GM19099 (cell line): ENCODE results near the gene ATP6V0A1.

Source experiments
- POLR2A ChIP-seq: IDR thresholded peaks from 3 replicates; pipeline ENCODE4 v1.6.1; 2011; ENCODE audit warnings: low read depth; ENCODE audit not compliant: insufficient read length; ENCODE audit errors: extremely low read depth

The ATP6V0A1 gene

DNA sequence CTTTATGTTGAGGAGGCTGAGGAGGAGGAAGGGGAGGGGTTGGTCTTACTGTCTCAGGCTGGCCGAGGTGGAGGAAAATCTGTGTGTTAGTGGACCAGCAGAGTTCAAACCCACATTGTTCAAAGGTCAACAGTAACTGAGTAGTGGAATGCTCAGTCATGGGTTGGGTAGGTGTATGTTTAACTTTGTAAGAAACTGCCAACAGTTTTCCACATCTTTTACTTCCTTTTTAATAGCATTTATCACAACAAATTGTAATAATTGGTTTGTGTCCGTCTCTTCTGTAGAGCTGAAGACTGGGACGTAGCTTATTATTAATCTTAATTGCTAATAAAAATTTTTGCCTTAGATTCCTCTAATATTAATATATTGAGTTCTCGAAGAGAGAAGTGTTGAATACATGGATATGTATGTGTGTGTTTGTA lies 5.3 kb downstream of the ATP6V0A1 start:
- TF ChIP-seq POLR2A, result no peak

DNA sequence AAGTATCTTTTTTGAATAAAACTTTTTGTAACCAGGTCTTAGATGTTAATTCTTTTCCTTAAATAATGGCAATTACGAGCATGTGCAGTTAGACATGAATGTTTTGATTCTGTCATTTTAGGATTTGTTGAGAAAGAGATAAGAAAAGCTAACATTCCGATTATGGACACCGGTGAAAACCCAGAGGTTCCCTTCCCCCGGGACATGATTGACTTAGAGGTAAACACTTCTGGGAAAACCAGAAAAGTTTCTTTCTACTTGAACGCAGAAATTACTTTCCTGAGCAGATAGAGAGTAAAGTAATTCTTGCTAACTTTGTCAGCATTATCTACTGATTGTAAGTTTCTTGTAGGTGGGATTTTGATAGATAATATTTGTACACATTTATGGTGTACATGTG lies 9.2 kb downstream of the ATP6V0A1 start:
- TF ChIP-seq POLR2A, result no peak

DNA sequence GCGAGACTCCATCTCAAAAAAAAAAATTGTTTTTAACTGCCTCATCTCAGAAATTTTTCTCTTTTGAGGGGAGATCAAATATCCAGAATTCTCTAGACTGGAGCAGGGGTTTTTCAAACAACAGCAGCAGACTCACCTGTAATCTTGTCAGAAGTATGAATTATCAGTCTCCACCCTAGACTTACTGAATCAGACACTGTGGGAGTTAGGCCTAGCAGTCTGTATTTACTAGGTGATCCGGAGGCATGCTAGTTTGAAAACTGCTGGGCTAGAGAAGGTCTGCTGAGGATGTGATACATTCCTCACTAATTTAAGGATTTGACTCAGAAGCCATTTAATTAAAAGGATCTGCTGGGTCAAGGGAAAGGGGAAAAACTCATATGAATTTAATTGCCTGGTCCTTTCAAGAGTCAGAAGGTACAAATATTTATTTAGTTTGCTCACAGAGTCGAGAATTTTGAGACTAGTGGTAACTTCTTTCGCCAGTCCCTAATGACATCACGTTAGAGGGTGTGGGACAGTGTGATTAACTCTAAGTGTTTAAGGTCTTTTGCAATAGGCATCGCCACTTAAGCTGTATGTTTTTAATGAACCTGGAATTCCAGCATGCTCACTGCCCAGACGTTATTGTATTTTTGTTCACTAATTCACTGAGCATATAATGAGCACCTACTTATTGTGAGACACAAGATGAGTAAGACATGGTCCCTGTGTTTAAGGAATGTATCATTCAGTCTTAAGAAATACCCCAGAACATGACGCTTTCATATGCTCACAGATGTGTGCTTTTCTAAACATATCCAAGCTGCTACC lies 14.2 kb downstream of the ATP6V0A1 start:
- TF ChIP-seq POLR2A, result no peak

GRCh38 chr17:42474276-42474675 lies 15.6 kb downstream of the ATP6V0A1 start:
- no peak for TF ChIP-seq POLR2A

DNA sequence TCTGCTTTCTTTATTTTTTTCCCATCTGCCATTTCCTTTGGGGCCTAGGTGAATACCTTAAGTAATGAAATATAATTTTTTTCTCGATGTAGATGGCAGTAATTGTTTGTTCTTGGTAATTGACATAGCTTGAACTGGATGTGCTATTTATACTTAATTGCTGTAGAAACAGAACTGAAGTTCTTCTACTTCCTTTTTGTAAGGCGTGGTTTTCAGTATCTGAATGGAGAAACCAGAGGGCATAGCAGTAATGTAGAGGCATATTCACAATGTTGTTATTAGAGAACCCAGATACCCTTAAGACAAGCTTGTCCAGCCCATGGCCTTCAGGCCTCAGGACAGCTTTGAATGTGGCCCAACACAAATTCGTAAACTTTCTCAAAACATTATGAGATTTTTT lies 16.4 kb downstream of the ATP6V0A1 start:
- TF ChIP-seq POLR2A, result no peak

DNA sequence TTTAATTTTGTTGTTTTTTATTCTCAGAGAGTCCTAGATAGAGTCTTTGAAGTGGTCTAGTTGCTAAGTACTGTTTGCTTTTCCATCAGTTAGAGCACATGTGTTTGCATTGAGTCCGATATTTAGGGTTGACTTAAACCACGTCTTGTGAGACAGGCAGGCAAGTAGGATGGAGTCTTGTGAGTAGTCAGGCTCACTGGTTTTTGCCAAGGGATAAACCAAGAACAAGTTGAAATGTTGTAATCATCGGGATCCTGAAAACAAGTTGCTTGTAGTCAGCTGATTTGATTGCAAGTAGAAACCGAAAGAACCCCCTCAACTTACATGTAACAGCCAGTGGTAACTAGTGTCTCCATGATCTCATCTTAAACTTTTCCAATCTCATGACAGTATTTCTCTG lies 17.2 kb downstream of the ATP6V0A1 start:
- no peak for TF ChIP-seq POLR2A

GRCh38 chr17:42476411-42476810 lies 17.7 kb downstream of the ATP6V0A1 start:
- TF ChIP-seq POLR2A, result no peak

- no peak for TF ChIP-seq POLR2A
These were observed 18.5 kb downstream of the ATP6V0A1 start for GRCh38 chr17:42477173-42477572.

GRCh38 chr17:42484304-42484703 lies 25.6 kb downstream of the ATP6V0A1 start:
- no peak for TF ChIP-seq POLR2A

- TF ChIP-seq POLR2A, result no peak
These were observed 27.0 kb downstream of the ATP6V0A1 start for GRCh38 chr17:42485680-42486079.

DNA sequence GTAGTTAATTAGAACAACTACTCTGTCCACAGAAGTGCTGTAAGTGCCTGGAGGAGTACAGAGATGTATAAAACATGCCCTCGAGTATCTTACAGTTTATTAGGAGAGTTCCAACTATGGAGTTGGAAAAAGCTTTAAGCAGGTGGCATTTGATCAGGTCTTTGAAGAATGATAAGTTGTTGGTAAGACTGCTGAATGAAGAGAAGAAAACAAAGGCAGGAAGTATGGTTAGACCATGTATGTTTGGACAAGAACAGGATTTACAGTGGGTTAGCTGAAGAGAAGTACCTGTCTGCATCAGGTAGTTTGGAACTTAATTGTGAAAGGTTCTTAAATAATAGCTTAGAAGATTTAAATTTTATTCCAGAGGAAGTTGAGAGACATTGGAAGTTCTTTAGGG lies 29.4 kb downstream of the ATP6V0A1 start:
- TF ChIP-seq POLR2A, result no peak

DNA sequence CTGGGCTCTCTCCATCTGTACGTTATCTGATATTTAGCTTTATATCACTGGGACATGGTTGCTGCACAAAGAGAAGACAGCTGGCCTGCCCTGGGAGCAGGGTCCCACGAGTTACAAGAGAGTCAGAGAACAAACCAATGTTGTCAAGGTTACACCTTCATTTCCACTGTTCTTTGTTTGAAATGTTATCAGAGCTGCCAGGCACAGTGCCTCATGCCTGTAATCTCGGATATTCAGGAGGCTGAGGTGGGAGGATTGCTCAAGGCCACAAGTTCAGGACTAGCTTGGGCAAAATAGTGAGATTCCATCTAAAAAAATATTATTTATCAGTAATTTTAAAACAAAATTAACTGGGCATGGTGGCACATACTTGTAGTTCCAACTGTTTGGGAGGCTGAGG lies 34.6 kb downstream of the ATP6V0A1 start:
- TF ChIP-seq POLR2A, result no peak

GRCh38 chr17:42494673-42495072 lies 36.0 kb downstream of the ATP6V0A1 start:
- no peak for TF ChIP-seq POLR2A

GRCh38 chr17:42498828-42499227 lies 40.1 kb downstream of the ATP6V0A1 start:
- no peak for TF ChIP-seq POLR2A

DNA sequence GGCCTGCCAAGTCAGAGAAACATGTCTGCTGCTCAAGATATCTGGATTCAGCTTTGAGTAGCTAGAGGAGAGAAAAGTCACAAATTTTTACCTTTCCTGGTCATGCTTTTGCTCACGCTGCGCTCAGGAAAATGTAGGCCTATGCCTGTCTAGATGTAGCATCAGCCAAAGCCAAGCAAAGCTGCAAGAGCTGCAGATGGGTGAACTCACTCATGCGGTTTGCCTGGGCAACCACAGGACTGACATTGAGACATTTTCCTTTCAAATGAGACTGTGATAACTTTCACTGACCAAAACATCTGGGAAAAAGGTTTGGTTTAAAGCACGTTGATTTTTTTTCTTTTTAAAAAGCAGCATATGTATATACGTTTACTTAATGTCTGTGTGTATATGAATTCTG lies 43.4 kb downstream of the ATP6V0A1 start:
- TF ChIP-seq POLR2A, result no peak

- TF ChIP-seq POLR2A, result no peak
These were observed 44.2 kb downstream of the ATP6V0A1 start for GRCh38 chr17:42502926-42503325.

DNA sequence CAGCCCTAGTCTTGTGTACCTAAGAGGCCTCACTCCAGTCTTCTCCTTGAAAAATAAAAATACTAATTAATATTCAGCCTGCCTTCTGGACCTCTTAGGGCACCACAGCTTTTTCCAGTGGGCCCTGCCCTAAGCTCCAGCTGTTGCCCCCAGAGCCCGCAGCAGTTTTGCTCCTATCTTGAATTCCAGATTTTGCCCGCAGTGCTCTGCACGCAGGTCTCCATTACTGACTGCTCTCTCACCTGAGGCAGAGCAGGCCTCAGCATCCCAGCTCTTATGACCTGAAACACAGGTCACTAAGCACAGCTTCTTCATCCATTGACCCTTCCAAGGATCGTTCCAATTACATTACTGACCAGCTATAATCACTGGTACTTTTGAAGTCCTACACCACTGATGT lies 49.0 kb downstream of the ATP6V0A1 start:
- TF ChIP-seq POLR2A, result no peak
